Naive thymus-derived CD4-positive, alpha-beta T cell (primary cell): ENCODE data around the gene INCENP. TPM values are rescaled to one million over a fixed set of nuclear protein-coding genes. Genes with fewer than 3 reads are reported as not detected.
"Not testable (repeated sequence)": the region's sequence is repeated elsewhere in the genome, so short reads cannot be mapped to it uniquely, and the experiment has no call there.

Source experiments
- ATAC-seq: fragments of 150-1000 bp; cut with Tn5 transposase; 2 replicates; pipeline ENCODE4 v1.10.0; 2021; ENCODE audit warnings: mild to moderate bottlenecking, moderate library complexity
- CTCF ChIA-PET: fragments of 350-600 bp; sonication (Branson Sonifier 250); formaldehyde crosslinking; loops from one replicate; lab custom pipeline; 2021; ENCODE audit warnings: antibody characterized with exemption; lab: Charles Lee
- POLR2A ChIA-PET: fragments of 350-600 bp; sonication (Branson Sonifier 250); formaldehyde crosslinking; loops from one replicate; lab custom pipeline; 2021; ENCODE audit warnings: antibody characterized with exemption, inconsistent platforms; lab: Charles Lee
- DNase-seq, 9 donors: peaks; one replicate each; pipeline versions ENCODE4 v3.0.0 to v3.0.0-alpha.2; 2020 to 2022; ENCODE audit warnings: mixed read lengths in 1 of 9
- H3K27ac ChIP-seq: one replicate; pipeline ENCODE4 v1.7.0; 2013; ENCODE audit warnings: mild to moderate bottlenecking, low read depth, low read length, moderate library complexity
- H3K27me3 ChIP-seq, 2 donors: one replicate each; pipeline ENCODE4 v1.7.0; 2013; ENCODE audit warnings: low read length in 2 of 2, mild to moderate bottlenecking in 2 of 2, moderate library complexity in 2 of 2; ENCODE audit not compliant: control insufficient read depth in 2 of 2, insufficient read depth in 2 of 2
- H3K36me3 ChIP-seq, 3 experiments: 1 replicate in 2 of 3; 2 replicates in 1 of 3; pipeline ENCODE4 v1.7.0; 2013; ENCODE audit warnings: low read length in 3 of 3, mild to moderate bottlenecking in 3 of 3, moderate library complexity in 1 of 3; ENCODE audit not compliant: insufficient read depth in 3 of 3, control insufficient read depth in 2 of 3
- H3K4me1 ChIP-seq, 2 donors: one replicate each; pipeline ENCODE4 v1.7.0; 2013; ENCODE audit warnings: low read length in 2 of 2, mild to moderate bottlenecking in 2 of 2, moderate library complexity in 1 of 2; ENCODE audit not compliant: control insufficient read depth in 2 of 2, insufficient read depth in 2 of 2
- H3K4me3 ChIP-seq: 2 replicates; pipeline ENCODE4 v1.7.0; 2013; ENCODE audit warnings: mild to moderate bottlenecking, low read length
- H3K9me3 ChIP-seq, 3 experiments: 1 replicate in 2 of 3; 2 replicates in 1 of 3; pipeline ENCODE4 v1.7.0; 2013; ENCODE audit warnings: low read length in 3 of 3; ENCODE audit not compliant: control insufficient read depth in 2 of 3
- H3K27ac Mint-ChIP-seq, 9 donors: one replicate each; pipeline ENCODE4 v1.8.0; 2020 to 2022; ENCODE audit warnings: mixed read lengths in 9 of 9, mild to moderate bottlenecking in 8 of 9, moderate library complexity in 5 of 9, inconsistent platforms in 2 of 9
- H3K27me3 Mint-ChIP-seq, 5 donors: one replicate each; pipeline ENCODE4 v1.8.0; 2021 to 2022; ENCODE audit warnings: mixed read lengths in 5 of 5, mild to moderate bottlenecking in 1 of 5
- H3K36me3 Mint-ChIP-seq, 5 donors: one replicate each; pipeline ENCODE4 v1.8.0; 2020 to 2022; ENCODE audit warnings: mixed read lengths in 5 of 5, mild to moderate bottlenecking in 3 of 5, inconsistent platforms in 1 of 5
- H3K4me1 Mint-ChIP-seq, 7 donors: one replicate each; pipeline ENCODE4 v1.8.0; 2020 to 2022; ENCODE audit warnings: mixed read lengths in 7 of 7, mild to moderate bottlenecking in 3 of 7, inconsistent platforms in 1 of 7
- H3K4me3 Mint-ChIP-seq, 10 donors: one replicate each; pipeline ENCODE4 v1.8.0; 2020 to 2022; ENCODE audit warnings: mild to moderate bottlenecking in 10 of 10, mixed read lengths in 10 of 10, moderate library complexity in 6 of 10, inconsistent platforms in 2 of 10
- H3K9me3 Mint-ChIP-seq, 11 donors: one replicate each; pipeline ENCODE4 v1.8.0; 2020 to 2022; ENCODE audit warnings: mixed read lengths in 11 of 11, mild to moderate bottlenecking in 4 of 11, inconsistent platforms in 1 of 11, moderate library complexity in 1 of 11
- intact Hi-C, 2 donors: fragments of 100-400 bp; cut with micrococcal nuclease; formaldehyde crosslinking; loops; one replicate each; pipeline ENCODE4 v1.15.1; 2023
- polyA plus RNA-seq, 2 donors: library from polyadenylated mRNA; unstranded; fragments of 300-500 nt; fragmentation: Illumina TruSeq; gene quantifications; one replicate each; pipeline ENCODE4 v1.2.3, GENCODE V29; 2021
- total RNA-seq, 6 experiments: library from RNA in 5 of 6; stranded (reverse) in 5 of 6; gene quantifications; 1 replicate in 5 of 6; 2 replicates in 1 of 6; pipeline ENCODE4 v1.2.3 and lab custom pipeline; 2021 to 2026

Gene INCENP
- total and polyA plus RNA-seq, 7 experiments from 2014 or later, result 2.8 to 124 (median 19.9) TPM

DNA sequence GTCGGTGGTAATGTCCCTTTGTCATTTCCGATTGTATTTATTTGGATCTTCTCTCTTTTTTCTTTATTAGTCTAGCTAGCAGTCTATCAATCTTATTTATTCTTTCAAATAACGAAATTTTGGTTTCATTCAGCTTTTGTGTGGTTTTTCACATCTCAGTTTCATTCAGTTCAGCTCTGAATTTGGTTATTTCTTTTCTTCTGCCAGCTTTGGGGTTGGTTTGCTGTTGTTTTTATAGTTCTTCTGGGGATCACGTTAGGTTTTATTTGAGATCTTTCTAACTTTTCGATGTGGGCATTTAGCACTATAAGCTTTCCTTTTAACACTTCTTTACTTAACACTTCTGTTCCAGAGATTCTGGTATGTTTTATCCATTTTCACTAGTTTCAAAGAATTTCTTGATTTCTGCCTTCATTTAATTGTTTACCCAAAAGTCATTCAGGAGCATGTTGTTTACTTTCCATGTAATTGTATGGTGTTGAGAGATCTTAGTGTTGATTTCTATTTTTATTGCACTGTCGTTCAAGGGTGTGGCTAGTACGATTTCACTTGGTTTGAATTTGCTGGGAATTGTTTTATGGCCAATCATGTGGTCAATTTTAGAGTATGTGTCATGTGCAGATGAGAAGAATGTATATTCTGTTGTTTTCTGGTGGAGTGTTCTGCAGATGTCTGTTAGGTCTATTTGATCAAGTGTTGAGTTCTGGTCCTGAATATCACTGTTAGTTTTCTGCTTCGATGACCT is 58.5 kb downstream of the INCENP start:
- no peak overlapping the region for H3K27ac Mint-ChIP-seq
- H3K4me3 ChIP-seq, result no peak overlapping the region
- no peak for DNase-seq
- H3K4me1 Mint-ChIP-seq, result no peaks in the 10 kb centered on the region
- intact Hi-C loops, result no loop called here
- H3K27ac ChIP-seq, result no peak overlapping the region
- no peaks in the 10 kb centered on the region for H3K9me3 ChIP-seq
- CTCF ChIA-PET, result no interaction called here
- no peaks in the 10 kb centered on the region for H3K4me1 ChIP-seq
- no peak overlapping the region for H3K4me3 Mint-ChIP-seq
- ATAC-seq, result no peak
- no peaks in the 10 kb centered on the region for H3K27me3 ChIP-seq
- peaks cover 0 to 7% (median 0%) of the 10 kb centered on the region in 5 donors for H3K36me3 Mint-ChIP-seq
- peaks cover 16 to 27% (median 18%) of the 10 kb centered on the region in 5 donors for H3K27me3 Mint-ChIP-seq
- POLR2A ChIA-PET, result no interaction called here
- no peaks in the 10 kb centered on the region for H3K36me3 ChIP-seq
- H3K9me3 Mint-ChIP-seq, result peaks cover 0 to 15% (median 4%) of the 10 kb centered on the region in 11 donors

DNA sequence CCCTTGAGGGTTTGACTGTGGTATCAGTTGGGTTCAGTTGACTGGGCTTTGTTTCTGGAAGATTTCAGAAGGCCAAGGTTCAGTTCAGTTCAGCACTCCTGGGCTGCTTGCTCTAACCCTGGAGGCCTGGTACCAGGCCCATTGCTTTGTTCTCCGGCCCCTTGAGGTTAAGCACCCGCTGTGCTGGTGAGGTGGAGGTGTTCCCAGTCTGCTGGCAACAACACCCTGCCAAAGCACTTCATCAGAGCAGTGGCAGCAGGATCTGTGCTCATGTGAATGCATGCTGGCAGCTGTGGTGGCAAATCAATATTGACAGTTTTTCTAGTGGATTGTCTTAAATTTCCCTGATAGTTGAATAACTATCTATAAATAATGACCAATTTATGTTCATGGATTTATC is 62.4 kb downstream of the INCENP start:
- DNase-seq (no peak), ATAC-seq (no peak)
- Histone ChIP-seq H3K27ac (no peak overlapping the region), H3K4me3 (no peak overlapping the region), H3K36me3 (no peaks in the 10 kb centered on the region), H3K9me3 (no peaks in the 10 kb centered on the region), H3K4me1 (no peaks in the 10 kb centered on the region), H3K27me3 (no peaks in the 10 kb centered on the region)
- peaks cover 0 to 15% (median 4%) of the 10 kb centered on the region in 11 donors for H3K9me3 Mint-ChIP-seq
- peaks cover 0 to 7% (median 0%) of the 10 kb centered on the region in 5 donors for H3K36me3 Mint-ChIP-seq
- CTCF ChIA-PET, result no interaction called here
- H3K27me3 Mint-ChIP-seq, result peaks cover 33 to 40% (median 33%) of the 10 kb centered on the region in 5 donors
- no peak overlapping the region for H3K4me3 Mint-ChIP-seq
- H3K27ac Mint-ChIP-seq, result no peak overlapping the region
- intact Hi-C loops, result no loop called here
- no peaks in the 10 kb centered on the region for H3K4me1 Mint-ChIP-seq
- POLR2A ChIA-PET, result no interaction called here

GRCh38 chr11:62190011-62190410 is 66.2 kb downstream of the INCENP start, which contains the start of gene SCGB1D1:
TSS of gene SCGB1D1 (plus strand) at chr11:62190216. CDS start at chr11:62190285, 69 bp downstream.
- CTCF ChIA-PET, result interaction anchor here (1.1 kb wide), 1 partner anchor 108 kb away, joined by 3 read pairs; no protein-coding TSS in a partner anchor
- H3K27ac ChIP-seq, result no peak within 1 kb of the TSS
- no peaks in the 10 kb centered on the region for H3K36me3 ChIP-seq
- DNase-seq (no peak), ATAC-seq (no peak)
- Mint-ChIP-seq H3K27me3 (peaks cover 30 to 50% (median 42%) of the 10 kb centered on the region in 5 donors), H3K4me3 (no peak within 1 kb of the TSS), H3K4me1 (peaks cover 0 to 2% (median 0%) of the 10 kb centered on the region in 7 donors), H3K9me3 (peaks cover 0 to 4% (median 1%) of the 10 kb centered on the region in 11 donors), H3K27ac (peak within 1 kb of the TSS in 1 of 9 donors; percentile 4), H3K36me3 (peaks cover 0 to 4% (median 0%) of the 10 kb centered on the region in 5 donors)
- intact Hi-C loops, result no loop called here
- no peaks in the 10 kb centered on the region for H3K27me3 ChIP-seq
- H3K4me3 ChIP-seq, result no peak within 1 kb of the TSS
- H3K4me1 ChIP-seq, result no peaks in the 10 kb centered on the region
- POLR2A ChIA-PET, result no interaction called here
- no peaks in the 10 kb centered on the region for H3K9me3 ChIP-seq

DNA sequence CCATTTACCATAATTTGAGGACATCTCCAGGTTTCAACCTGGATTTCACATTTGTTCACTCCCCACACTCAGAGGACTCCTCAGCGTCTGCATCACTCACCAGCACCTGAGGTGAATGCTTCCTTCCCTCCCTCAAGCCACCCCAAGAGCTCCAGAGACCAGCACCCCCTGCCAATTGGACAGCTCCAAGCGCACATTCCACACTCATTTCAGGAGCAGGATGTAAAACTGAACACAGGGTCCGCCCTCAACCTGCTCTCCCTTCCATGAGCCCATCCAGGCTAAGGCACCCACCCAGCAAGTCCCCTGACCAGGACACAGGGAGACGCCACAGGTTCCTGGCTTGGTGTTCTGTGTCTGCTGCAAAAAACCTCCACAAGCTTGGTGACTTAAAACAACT is 70.1 kb downstream of the INCENP start:
- intact Hi-C loops, result no loop called here
- no peaks in the 10 kb centered on the region for H3K36me3 ChIP-seq
- no peak overlapping the region for H3K27ac ChIP-seq
- Mint-ChIP-seq H3K36me3 (no peaks in the 10 kb centered on the region), H3K9me3 (peaks cover 0 to 1% (median 0%) of the 10 kb centered on the region in 11 donors), H3K27ac (no peak overlapping the region), H3K27me3 (peaks cover 31 to 64% (median 57%) of the 10 kb centered on the region in 5 donors), H3K4me3 (no peak overlapping the region), H3K4me1 (peaks cover 0 to 4% (median 0%) of the 10 kb centered on the region in 7 donors)
- CTCF ChIA-PET, result no interaction called here
- no peaks in the 10 kb centered on the region for H3K4me1 ChIP-seq
- POLR2A ChIA-PET, result no interaction called here
- H3K27me3 ChIP-seq, result no peaks in the 10 kb centered on the region
- ATAC-seq (no peak), DNase-seq (no peak)
- no peaks in the 10 kb centered on the region for H3K9me3 ChIP-seq
- H3K4me3 ChIP-seq, result no peak overlapping the region

- H3K27ac ChIP-seq, POLR2A ChIA-PET, ATAC-seq, H3K4me1 Mint-ChIP-seq, H3K9me3 ChIP-seq, H3K27me3 ChIP-seq, H3K27ac Mint-ChIP-seq, H3K4me3 ChIP-seq, CTCF ChIA-PET, H3K36me3 Mint-ChIP-seq, H3K36me3 ChIP-seq, intact Hi-C loops, H3K9me3 Mint-ChIP-seq, DNase-seq, H3K4me1 ChIP-seq, H3K4me3 Mint-ChIP-seq: not testable (repeated sequence)
- peaks cover 24 to 67% (median 49%) of the 10 kb centered on the region in 5 donors for H3K27me3 Mint-ChIP-seq
Observed at GRCh38 chr11:62195010-62195409, 71.2 kb downstream of the INCENP start.

DNA sequence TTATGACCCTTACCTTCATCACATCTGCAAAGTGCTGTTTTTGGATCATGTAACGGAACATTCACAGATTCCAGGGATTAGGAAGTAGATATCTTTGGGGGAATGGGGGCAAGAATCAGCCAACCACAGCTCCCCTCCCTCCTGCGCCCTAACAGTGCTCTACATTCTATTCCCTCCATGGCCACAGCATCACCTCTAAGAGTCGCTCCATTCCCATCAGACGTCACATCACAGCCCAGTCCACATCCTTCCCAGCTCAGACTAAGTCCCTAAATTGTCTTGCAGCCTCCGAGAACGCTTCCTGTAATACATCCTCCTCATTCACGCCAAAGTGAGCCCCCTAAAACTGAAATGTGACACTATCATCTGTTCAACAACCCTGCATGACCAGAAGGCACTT is 72.1 kb downstream of the INCENP start:
- no peak overlapping the region for H3K27ac ChIP-seq
- Mint-ChIP-seq H3K36me3 (no peaks in the 10 kb centered on the region), H3K4me1 (peaks cover 0 to 4% (median 0%) of the 10 kb centered on the region in 7 donors), H3K27ac (no peak overlapping the region), H3K9me3 (peaks cover 0 to 1% (median 0%) of the 10 kb centered on the region in 11 donors), H3K4me3 (no peak overlapping the region), H3K27me3 (peaks cover 28 to 65% (median 51%) of the 10 kb centered on the region in 5 donors)
- H3K9me3 ChIP-seq, result no peaks in the 10 kb centered on the region
- no peaks in the 10 kb centered on the region for H3K27me3 ChIP-seq
- H3K36me3 ChIP-seq, result no peaks in the 10 kb centered on the region
- ATAC-seq (no peak), DNase-seq (no peak)
- intact Hi-C loops, result no loop called here
- no peak overlapping the region for H3K4me3 ChIP-seq
- ChIA-PET POLR2A (no interaction called here), CTCF (no interaction called here)
- H3K4me1 ChIP-seq, result no peaks in the 10 kb centered on the region

DNA sequence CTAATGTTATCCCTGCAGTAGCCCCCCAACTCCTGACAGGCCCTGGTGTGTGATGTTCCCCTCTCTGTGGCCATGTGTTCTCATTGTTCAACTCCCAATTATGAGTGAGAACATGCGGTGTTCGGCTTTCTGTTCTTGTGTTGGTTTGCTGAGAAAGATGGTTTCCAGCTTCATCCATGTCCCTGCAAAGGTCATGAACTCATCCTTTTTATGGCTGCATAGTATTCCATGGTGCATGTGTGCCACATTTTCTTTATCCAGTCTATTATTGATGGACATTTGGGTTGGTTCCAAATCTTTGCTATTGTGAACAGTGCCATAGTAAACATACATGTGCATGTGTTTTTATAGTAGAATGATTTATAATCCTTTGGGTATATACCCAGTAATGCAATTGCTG is 73.6 kb downstream of the INCENP start:
- intact Hi-C loops, POLR2A ChIA-PET: not testable (repeated sequence)

More for the DNA sequence above, 73.6 kb downstream of the INCENP start:
- CTCF ChIA-PET, H3K4me1 Mint-ChIP-seq, H3K4me1 ChIP-seq, H3K9me3 Mint-ChIP-seq, ATAC-seq, H3K9me3 ChIP-seq, H3K4me3 Mint-ChIP-seq, H3K27me3 ChIP-seq, H3K4me3 ChIP-seq, H3K27ac Mint-ChIP-seq, H3K36me3 Mint-ChIP-seq, H3K36me3 ChIP-seq, H3K27ac ChIP-seq, DNase-seq: not testable (repeated sequence)
- peaks cover 34 to 60% (median 46%) of the 10 kb centered on the region in 5 donors for H3K27me3 Mint-ChIP-seq
